ENCODE results near the gene ATXN10.
"Not testable (repeated sequence)": the region's sequence is repeated elsewhere in the genome, so short reads cannot be mapped to it uniquely, and the experiment has no call there.

Gene ATXN10

DNA sequence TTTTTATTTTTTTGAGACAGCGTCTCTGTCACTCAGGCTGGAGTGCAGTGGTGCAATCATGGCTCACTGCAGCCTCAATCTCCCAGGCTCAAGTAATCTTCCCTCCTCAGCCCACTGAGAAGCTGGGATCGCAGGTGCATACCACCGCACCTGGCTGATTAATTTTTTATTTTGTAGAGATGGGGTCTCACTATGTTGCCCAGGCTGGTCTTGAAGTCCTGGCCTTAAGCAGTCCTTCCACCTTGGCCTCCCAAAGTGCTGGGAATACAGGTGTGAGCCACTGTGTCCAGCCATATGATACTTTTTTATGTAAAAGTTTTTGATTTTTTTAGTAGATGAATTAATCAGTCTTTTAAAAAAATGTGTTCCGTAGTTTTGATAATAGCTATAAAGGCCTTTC is 42.8 kb downstream of the ATXN10 start:
- DNase-seq: not testable (repeated sequence)

GRCh38 chr22:45717789-45718188 is 46.2 kb downstream of the ATXN10 start:
- DNase-seq: no peak

- no peak for DNase-seq
These were observed 46.8 kb downstream of the ATXN10 start for GRCh38 chr22:45718391-45718790.

DNA sequence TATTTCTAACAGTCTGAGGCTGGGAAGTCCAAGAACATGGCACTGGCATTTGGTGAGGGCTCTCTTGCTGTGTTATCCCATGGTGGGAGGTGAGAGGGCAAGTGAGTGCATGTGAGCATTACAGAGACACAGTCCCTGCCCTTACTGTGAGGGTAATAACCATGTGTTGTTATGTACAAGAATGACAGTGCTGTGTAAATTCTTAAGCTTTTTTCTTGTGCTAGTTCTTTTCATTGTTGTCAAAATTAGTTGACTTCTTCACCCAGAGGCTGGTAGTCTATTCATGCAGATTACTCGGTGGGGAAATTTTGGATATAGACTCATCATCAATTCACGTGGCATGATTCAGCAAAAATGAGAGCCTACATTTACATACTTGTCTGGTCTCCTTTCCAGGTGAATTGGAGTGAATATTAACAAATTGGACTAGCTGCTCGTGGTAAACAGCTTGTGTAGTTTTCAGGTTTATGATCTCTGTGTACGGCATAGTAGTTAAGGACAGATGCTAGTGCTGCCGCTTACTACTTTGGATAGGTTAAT is 49.3 kb downstream of the ATXN10 start:
- no peak for DNase-seq

DNA sequence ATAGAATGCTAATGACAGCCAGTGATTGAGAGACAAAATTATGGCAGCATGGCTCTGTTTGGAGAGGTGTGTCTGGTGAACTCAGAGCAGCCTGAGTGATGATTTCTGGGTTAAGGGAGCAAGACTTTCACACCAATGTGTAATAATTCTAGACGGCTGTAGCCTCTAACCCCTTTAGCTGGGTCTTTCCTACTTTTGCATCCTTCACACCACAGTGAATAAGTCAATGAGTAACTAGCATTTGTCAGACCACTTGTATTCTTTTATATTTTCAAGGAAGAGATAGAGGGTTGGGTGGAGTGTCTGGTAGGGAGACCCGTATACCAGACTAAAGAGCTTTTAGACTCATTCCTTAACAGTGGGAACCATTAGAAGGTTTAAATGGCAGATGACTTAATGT is 50.4 kb downstream of the ATXN10 start:
- no peak for DNase-seq

DNA sequence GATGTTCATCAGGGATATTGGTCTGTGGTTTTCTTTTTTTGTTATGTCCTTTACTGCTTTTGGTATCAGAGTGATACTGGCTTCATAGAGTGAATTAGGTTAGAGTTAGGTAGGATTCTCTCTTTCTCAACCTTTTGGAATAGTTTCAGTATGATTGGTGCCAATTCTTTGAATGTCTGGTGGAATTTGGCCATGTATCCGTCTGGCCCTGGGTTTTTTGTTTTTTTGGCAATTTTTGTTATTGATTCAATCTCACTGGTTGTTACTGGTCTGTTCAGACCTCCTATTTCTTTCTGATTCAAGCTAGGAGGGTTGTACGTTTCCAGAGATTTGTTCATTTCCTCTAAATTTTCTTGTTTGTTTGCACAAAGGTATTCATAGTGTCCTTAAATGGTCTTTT is 54.4 kb downstream of the ATXN10 start:
- no peak for DNase-seq

GRCh38 chr22:45731041-45731797 is 59.6 kb downstream of the ATXN10 start:
- DNase-seq: no peak

DNA sequence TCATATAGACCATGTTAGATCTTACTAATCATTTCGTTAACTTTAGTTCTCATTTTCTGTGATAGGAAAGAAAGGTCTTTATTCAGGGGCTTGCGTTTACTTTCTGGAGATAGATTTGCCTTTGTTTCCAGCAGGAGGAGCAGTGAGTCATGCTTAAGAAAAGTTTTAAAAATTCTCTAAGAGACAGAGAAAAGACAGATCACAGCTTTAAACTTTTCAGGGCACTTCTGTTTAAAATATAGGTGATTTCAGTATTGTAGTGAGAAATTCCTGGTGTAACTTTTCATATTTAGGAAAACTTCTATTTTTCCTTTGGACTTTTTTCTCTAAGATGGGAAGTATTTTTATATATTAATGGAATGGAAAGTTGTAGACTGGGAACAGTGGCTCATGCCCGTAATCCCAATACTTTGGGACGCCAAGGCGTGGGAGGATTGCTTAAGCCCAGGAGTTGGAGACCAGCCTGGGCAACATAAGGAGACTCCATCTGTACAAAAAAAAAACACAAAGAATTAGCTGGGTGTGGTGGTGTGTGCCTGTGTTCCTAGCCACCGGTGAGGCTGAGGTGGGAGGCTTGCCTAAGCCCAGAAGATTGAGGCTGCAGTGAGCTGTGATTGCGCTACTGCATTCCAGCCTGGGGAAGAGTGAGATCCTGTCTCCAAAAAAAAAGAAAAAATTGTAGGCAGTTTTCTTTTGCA is 60.3 kb downstream of the ATXN10 start:
- DNase-seq: no peak

DNA sequence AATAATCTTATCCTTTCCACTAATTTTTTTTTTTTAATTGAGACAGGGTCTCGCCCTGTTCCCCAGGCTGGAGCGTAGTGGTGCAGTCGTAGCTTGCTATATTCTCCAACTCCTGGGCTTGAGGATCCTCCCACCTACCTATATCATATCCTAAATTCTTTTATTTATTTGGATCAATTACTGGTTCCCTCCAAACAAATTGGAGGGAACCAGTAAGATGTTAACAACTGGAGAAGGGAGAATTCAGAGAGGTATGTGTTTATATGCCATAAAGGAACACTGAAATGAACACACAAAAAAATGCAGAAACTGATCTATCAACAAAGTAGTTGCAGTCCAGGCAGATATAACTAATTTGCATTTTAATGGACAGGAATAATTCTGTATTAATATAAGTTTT is 63.6 kb downstream of the ATXN10 start:
- no peak for DNase-seq

- no peak for DNase-seq
These were observed 66.6 kb downstream of the ATXN10 start for GRCh38 chr22:45738206-45738605.

GRCh38 chr22:45740236-45740635 is 68.6 kb downstream of the ATXN10 start:
- no peak for DNase-seq

DNA sequence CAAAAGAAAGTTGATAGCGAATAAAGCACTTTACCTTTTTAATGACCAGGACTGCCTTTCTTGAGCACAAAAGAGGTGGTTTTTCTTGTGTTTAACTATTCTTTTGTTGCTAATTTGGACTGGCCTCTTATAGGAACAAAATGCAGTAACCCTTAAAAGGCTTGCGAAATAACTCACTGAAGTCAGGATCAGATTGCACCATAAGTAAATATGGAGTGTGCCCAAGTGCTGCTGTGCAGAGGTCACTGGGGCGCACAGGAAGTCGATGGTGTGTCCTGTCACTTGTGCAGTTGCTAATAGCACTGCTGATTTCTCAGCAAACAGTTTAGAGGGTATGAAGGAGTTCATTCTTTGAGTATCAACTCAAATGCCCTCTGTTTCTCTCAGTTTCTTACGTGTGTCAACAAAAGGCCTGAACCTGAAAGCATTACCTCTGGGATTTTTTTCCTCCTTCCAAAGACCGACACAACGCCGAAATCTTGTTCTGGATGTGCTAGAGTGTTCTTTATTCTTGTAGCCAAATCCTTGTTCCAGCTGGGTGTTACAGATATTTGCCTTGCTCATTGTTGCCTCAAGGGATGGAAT is 71.3 kb downstream of the ATXN10 start:
- peak; percentile 66 to 72 for DNase-seq

GRCh38 chr22:45743687-45744086 is 72.1 kb downstream of the ATXN10 start:
- DNase-seq: no peak

GRCh38 chr22:45744442-45744841 is 72.8 kb downstream of the ATXN10 start:
- no peak for DNase-seq

DNA sequence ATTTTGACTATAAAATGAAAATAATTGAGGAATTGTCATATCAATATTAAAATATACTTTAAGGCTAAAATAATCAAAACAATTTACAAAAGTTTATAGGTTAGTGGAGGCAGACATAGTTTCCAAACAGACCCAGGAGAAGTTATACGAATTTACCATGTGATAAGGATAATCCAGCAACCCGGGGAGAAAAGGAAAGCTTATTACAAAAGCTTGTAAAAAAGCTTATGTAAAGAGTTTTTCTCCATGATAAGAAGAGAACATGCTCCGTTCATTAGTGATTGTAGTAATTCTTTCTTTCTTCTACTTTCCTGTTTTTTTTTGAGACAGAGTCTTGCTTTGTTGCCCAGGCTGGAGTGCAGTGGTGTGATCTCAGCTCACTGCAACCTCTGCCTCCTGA is 79.0 kb downstream of the ATXN10 start:
- DNase-seq: no peak

GRCh38 chr22:45752036-45752435 is 80.4 kb downstream of the ATXN10 start:
- DNase-seq: no peak

GRCh38 chr22:45754822-45755221 is 83.2 kb downstream of the ATXN10 start:
- DNase-seq: no peak

DNA sequence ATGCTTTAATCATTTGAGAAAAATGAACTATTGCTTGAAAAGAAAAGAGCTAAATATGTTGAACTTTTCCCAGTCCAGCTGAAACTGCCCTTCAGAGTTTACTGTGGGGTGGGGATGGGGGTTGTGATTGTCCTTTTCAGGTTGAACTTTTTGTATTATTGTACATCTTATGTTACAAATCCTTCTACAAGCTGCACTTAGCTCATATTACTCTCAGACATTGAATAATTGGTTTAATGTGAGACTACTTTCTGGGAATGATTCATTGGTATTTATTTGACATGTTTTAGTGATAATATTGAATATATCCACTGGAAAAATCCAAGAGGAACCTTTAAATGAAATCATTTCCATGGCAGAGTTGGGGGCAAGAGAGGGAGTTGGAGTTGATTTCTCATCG is 84.9 kb downstream of the ATXN10 start:
- DNase-seq: no peak

- no peak for DNase-seq
These were observed 85.4 kb downstream of the ATXN10 start for GRCh38 chr22:45757068-45757467.

GRCh38 chr22:45757936-45758335 is 86.3 kb downstream of the ATXN10 start:
- DNase-seq: no peak

GRCh38 chr22:45758603-45759002 is 87.0 kb downstream of the ATXN10 start:
- DNase-seq: no peak

DNA sequence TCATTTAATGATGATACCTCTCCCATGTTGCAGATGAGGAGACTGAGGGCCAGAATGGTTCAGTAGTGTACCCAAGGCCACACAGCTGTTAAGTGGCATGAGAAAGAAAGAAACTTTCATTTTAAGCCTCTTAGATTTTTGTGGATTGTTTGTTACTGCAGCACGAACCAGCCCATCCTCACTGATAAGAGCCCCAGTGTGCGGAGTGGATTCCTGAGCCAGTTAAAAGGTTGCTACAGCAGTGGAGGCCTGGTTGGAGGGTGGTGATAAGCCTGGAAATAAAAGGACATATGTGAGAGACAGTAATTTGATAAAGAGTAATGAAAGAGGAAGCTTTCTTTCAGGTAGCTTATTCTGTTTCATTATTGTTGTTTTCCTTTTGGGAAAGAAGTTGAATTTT is 89.0 kb downstream of the ATXN10 start:
- DNase-seq: no peak

GRCh38 chr22:45762545-45763235 is 91.1 kb downstream of the ATXN10 start:
- no peak for DNase-seq

Measured in inflammatory macrophage treated with lipopolysaccharide for 1 hour (primary cell).